NCI-H1694 treated with DMSO at 0.1 percent for 48 hours (cell line): Measurements from ENCODE around the gene RAP1GAP2.

Source experiments
- DNase-seq: peaks from one replicate; lab custom pipeline; 2025; lab: John Stamatoyannopoulos, UW

The RAP1GAP2 gene

DNA sequence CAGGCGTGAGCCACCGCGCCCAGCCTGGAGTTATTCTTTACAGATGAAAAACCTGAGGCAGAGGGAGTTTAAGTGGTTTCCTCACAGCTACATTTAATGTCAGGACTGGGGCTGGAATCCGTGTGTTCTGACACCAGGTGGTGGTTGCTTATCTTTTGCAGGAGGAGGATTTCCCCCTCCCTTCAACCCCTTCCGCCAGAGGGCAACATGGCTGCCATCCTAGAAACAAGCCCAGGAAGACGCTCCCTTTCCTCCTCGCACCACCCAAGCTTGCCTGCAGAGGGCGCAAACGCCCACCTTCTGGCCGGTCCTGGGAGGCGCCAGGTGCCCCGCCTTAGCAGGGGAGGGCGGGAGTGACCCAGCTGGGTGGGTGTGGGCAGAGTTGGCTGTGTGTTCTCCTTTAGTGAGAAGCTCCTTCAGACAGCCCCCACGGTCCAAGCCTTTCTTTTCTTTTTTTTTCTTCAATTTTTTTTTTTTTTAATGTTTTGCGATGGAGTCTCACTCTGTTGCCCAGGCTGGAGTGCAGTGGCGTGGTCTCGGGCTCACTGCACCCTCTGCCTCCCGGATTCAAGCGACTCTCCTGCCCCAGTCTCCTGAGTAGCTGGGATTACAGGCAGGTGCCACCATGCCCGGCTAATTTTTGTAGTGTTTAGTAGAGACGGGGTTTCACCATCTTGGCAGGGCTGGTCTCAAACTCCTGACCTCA lies 9.9 kb upstream of the RAP1GAP2 start:
- DNase-seq: peak; percentile 86

DNA sequence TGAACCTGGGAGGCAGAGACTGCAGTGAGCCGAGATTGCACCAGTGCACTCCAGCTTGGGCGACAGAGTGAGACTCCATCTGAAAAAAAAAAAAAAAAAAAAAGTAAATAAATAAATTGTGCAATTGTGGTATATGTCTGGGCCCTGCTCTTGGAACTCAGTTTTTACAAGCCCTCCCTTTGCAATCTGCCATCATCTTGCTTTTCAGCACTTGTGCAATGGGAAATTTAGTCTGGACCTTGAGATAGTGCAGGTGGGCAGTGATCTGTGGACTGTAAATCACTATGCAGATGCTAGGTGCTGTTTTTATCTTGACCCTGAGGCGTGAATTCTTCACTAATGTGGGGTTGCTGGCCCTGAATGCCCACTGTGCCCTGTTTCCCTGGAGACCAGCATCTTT lies 6.5 kb upstream of the RAP1GAP2 start:
- no peak for DNase-seq

DNA sequence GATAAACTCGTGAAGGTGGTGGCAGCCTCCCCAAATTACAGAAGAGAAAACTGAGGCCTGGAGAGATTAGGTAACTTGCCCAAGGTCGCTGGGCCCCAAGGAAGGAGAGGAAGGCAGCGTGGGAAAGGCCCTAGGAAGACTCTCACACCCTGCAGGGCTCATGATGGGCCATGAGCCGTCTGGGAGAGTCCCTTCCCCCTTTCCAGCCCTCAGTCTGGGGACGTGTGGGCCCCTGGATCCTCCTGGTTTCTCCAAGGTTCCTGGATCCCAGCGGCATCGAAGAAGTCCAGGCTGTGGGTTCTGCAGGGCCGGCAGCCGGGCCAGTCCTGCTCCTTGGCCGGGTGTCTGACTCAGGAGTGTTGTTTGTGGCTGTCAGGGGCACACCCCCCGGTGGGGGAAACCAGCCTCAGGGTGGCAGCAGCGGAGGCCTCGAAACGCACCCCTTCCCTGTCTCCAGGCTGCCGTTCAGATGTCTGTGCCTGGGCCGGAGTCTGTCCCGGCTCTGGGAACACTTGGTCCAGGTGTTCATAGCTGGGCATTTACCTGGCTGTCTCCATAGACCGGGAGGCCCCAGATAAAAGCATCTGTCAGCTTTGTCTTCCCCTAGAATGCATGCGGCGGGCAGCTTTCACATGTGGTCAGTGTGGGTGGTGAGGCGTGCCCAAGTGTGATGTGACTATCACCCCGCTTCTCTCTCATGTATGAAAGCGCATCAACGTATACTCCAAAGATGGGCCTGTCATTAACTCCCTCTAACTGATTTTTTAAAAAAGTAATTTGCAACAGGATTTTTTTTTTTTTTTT lies 3.7 kb upstream of the RAP1GAP2 start:
- DNase-seq: no peak

DNA sequence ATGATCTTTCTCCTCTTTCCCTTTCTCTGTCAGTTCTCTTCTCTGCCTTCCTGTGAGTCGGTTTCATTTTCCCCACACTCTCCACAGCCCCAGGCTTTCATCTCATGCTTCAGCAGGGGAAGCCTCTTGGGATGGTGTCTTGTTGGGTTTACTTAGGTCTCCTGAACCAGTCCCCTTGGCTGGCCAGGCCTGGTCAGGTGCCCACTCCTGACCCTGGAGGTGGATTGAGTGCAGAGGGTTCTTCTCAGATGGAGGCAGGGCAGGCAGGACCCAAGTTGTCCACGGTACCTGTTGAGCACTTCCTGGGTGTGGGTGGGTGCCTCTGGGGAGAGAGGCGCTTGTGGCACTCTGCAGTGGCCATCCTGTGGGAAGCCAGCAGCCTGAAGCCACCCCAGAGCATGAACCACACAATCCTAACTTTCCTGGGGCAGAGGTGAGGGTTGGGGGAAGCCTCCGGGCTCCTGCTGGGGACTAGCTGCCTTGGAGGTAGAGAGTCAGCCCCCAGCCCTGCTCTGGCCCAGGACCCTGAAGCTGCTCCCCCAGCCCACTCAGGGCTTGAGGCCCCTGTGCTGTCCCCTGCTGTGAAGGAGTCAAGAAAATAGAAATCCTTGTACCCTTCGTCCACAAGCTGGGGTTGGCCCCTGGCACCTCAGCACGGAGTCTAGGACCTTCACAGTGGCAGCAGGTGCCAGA lies 2.0 kb upstream of the RAP1GAP2 start:
- DNase-seq: no peak

DNA sequence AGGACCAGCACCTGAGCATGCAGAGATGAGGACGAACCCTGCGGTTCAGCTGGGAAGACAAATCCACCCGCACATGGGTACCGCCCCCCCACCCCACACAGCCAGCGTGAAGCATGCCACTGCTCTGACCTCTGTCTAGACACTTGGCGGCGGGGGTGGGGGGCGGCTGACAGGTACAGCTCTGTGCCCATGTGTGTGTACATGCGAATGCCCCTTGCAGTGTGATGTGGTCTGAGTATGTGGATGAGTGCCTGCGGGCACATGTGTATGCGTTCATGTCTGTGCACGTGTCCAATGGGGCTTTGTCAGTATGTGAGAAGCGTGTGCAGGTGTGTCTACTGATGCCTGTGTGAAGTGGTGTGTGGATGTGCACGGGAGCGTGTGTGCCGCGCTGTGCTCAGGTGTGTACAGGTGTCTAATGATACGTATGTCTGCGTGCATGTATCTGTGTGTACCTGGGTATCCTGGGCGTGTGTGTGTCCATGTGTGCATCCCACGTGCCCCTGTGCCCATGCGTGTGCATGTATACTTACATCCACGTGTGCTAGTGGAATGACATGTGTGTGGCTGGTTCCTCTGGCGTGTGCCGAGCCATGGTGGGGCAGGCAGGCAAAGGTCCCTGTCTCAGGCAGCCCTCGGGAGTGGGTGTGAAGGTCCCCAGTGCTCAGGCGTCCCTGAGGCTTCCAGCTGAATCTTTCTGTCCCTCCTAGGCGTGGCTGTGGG lies 636 bp upstream of the RAP1GAP2 start:
- DNase-seq: no peak

DNA sequence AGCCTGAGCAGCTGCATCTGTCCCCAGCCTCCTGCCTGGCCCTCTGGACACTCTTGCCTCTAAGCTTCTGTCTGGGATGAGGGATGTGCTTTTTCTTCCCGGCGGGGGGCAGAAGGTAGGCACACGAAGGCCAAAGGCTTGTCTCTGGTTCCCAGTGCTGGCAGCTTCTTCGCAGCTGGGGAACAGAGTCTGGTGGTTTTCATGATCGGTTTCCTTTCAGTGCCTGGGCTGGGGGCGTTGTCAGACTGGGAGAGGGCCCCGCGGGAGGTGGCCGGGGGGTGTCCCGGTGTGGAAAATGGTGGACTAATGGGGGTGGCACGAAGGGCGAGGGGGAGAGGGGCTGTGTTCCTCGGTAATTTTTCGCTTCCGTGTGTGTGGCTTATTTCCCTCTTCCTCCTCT lies 988 bp downstream of the RAP1GAP2 start:
- DNase-seq: no peak

DNA sequence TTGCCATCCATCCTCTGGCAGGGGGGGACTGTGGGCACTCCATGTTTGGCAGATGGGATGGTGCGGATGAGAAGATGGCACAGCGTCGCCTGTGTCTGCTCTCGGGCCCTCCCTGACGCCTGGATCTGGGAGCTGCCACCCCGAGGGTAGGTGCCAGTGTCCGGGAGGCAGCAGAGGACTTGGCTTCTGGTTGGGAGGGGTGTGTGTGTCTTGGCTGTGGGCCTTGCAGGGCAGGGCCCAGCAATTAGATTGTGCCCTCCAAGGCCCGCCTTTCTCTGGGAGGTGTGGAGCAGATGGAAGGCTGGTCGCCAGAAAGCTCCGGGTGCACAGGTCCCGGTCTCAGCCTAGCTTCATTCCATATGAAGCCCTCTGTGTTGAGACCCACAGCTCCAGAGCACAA lies 1.4 kb downstream of the RAP1GAP2 start:
- DNase-seq: peak; percentile 62

DNA sequence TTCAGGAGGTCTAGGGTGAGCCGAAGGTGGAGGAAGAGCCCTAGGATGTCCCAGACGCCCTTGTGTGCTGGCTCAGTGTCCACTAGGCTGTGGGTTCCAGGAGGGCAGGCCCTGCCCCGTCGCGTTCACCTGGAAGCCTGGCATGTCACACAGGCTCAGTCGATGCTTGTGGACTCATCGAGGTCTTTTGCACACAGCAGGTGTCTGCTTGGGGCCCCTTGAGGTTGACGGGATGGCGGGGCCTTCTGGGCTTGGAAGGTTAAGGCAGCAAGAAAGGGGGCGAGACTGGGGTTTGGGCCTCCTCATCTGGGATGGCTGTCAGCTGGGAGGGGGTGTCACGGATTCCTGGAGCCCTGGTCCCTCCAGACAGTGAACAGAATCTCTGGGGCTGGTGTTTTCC lies 1.9 kb downstream of the RAP1GAP2 start:
- no peak for DNase-seq

DNA sequence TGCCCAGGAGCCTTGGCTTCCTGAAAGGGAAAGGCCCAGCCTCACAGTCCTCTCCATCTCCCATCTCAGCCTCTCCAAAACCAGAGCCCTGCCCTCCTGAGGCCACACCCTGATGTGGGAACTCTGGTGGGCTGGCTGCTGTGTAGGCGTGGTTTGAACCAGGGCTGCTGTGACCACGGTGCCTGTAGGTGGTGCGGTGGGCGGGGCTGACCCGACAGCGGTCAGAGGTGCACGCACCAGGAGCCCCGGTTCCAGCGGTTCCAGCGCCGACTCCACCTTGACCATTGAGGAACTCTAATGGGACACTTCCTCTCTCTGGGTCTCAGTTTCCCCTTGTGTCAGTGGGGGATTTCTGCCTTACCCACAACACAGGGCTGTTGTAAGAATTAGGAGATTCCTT lies 2.4 kb downstream of the RAP1GAP2 start:
- DNase-seq: peak; percentile 59

DNA sequence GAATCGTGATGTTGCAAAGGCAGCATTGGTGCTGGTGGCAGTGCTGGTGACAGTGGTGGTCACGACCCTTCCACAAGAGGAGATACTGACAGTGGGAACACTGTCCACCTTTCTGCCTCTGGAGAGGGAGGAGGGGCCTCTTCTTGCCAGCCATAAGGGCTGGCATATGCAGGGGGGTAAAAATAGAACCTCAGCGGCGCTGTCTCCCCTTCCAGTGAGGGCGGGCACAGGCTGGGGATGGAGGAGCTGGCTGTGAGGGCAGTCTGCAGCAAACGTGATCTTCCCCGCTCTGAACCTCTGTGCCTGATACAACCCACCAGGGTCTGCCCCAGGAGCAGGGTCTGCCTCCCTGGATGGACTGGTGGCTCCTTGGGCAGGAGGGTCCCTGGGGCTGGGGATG lies 3.4 kb downstream of the RAP1GAP2 start:
- DNase-seq: peak; percentile 22

DNA sequence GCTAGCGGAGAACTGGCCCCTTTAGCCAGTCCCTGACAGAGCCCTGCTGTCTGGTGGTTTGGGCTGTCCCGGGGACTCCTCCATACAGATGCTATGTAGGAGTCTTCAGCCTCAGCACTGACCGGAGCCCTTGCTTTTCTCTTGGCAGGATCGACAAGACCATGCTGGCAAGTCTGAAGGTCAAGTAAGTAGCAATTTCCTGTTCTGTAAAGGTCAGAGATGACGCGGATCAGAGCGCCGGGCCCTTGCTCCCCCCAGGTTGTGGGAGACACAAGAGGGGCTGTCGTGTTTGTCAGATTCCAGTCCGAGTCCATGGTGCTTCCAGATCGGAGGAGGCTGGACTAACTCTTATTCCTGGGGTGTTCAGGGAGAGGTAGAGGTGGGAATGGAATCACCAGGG lies 4.1 kb downstream of the RAP1GAP2 start:
- no peak for DNase-seq

DNA sequence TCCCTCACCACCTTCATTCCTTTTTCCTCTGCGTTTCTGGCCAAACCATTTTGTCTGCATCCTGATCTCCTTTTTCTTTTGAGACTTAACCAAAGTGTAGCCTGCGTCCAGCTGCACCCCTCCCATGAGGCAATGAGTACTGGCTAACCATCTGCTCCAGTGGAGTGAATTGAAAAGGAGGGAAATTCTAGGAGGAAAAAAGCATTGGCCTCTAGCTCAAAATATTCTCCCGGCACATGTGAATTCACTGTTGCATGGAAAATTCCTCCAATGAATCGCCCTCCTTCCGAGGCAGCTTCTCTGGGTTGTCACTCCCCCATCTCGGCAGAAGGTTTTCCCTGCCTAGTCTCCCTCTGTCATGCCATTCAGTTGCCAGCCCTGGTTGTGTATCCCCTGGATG lies 5.6 kb downstream of the RAP1GAP2 start:
- DNase-seq: peak; percentile 76

DNA sequence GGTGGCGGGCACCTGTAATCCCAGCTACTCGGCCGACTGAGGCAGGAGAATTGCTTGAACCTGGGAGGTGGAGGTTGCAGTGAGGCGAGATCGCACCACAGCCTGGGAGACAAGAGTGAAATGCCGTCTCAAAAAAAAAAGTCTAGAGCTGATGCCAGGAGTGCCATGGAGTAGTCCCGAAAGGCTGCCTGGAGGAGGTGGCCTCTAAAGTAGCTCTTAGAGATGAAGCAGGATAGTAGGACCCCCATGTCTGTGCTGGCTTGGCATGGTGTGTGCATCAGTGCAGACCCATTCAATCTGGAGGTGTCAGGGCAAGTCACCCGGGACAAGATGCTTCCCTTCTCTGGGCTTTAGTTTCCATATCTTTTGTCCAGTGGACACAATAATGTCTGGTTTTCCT lies 6.3 kb downstream of the RAP1GAP2 start:
- DNase-seq: no peak

DNA sequence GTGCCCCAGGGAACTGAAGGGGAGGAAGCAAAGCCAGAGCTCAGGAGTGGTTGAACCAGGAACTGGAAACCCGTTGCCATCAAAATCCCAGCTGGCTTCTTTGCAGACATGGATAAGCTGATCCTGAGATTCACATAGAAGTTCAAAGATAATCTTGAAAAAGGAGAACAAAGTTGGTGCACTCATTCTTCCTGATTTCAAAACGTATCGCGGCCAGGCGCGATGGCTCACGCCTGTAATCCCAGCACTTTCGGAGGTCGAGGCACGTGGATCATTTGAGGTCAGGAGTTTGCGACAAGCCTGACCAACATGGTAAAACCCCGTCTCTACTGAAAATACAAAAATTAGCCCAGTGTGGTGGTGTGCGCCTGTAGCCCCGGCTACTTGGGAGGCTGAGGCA lies 7.1 kb downstream of the RAP1GAP2 start:
- no peak for DNase-seq

DNA sequence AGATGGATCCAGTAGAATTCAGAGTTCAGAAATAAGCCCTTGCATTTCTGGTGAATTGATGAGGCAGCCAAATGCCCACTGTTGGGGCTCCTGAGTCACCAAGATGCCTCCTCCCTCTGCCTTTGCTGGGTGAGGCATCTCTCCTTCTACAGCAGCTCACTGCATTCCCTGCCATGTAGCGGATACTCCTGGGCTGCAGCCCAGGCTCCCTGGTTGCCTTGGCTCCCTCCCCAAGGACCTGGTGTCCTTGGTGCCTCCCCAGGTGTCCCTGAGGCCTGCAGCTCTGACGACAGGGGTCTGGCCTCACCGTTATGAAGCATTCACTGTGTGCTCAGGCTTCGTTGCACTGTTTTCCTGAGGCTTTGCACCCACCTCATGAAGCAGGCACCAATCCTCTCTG lies 7.7 kb downstream of the RAP1GAP2 start:
- no peak for DNase-seq

DNA sequence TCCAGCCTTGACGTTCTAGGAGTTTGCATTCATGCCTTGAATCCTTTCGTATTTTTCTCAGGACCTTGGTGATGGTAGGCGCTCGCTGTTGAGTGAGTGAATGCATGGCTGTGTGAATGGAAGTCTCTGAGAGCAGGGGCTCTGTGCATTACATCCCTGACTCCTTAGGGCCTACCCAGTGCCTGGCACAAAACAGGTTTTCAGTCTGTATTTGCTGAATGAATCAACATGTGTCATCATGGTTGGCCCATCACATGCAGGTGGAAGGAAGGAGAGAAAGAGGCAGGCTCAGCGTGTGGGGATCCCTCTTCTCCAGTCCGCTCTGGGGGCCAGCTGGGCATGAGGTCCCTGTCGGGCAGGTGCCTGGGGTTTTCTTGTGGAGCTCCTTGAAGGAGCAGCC lies 8.7 kb downstream of the RAP1GAP2 start:
- no peak for DNase-seq

DNA sequence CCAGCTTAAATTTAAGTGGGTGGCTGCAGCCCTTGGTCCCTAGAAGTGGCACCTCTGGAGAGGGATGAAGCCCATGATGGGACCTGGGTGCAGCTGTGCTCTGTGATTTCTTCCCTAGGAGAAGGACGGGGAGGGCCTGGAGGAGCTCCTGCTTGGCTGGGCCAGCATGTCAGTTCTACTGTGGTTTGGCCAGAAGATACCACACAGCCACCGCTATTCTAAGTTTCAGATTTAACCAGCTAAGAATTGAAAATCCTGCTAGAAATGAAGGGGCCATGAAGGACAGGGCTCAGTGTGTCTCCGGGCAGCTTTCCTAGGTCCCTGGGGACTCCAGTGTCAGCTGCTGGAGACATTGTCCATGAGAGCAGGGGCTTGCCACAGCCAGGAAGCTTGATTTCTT lies 9.7 kb downstream of the RAP1GAP2 start:
- no peak for DNase-seq

DNA sequence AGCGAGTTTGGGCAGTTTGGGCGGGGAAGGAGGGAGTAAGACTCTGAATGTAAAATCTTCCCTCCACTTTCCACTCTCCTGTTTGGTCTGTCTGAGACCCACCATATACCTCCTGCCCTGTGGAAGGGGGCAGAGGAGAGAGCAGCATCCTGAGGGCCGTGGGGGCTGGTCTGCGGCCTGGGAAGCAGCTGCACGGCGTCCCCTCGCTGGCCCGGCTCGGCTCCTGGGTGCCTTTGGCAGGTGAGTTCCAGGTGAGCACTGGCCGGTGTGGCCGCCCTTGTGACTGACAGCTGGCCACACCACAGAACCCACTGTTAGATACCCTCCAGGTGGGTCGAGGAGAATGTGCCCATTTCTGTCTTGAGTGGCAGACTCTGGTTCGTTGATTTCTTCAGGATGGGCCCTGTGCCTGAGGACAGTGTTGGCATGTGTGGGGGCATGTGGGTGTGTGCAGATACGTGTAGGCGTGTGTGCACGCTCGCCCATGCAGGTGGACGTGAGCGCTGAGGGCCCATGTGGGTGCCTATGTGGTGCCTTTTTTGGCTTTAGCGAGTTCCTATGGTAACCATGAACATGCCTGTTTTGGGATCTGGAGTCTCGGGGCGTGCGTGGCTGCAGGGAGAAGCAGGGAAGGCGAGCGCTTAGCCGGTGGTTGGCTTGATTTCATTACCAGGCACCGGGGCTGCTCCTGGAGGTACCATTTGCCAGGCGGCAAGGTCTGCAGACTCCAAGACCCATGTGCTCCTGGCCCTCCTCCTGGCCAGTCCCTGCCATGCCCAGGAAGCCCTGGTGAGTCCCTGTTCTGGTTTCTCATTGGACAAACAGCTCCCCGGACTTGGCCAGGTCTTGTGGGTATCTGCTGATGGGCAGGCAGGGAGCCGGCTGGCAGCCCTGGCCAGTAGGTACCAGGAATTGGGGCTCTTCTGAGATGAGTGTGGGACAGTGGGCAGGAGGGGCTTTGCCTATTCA lies 12.4 kb downstream of the RAP1GAP2 start:
- DNase-seq: no peak

DNA sequence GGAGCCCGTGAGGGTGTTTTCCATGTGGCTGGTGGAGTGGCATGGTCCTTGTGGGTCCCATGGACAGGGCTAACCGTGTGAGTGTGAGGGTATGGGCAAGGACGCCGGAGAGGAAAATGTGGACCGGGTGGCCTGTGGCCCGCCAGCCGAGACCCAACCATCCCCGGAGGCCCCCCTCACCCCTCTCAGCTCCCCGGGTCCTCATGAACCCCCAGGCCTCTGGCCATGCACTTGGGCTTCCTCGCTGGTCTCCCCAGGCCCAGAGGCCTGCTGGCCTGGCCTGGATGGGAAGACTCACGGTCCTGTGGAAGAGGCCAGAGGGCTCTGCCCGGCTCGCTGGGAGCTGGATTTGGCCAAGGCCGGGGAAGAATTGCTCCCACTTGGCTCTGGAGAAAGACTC lies 13.1 kb downstream of the RAP1GAP2 start:
- no peak for DNase-seq

DNA sequence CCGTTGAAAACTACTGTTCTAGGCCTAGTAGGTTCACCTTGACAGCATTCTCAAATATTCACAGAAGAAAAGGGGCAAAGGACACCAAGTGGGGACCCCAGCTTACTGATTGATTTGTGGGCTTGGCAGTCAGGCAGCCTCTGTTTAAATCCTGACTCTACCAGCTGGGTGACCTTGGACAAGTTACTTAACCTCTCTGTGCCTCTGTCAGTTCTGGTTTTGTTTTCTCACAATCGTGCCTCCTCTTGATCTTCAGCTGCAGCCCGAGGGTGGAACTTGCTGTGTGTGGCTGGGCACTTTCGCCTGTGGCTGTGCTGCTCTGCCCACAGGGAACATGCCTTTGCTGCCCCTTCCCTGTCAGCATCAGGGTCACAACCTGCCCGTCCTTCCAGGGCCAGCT lies 17.8 kb downstream of the RAP1GAP2 start:
- no peak for DNase-seq
